Ascending aorta (tissue), 2 donors: ENCODE measurements around the gene ENTPD2. TPM values are rescaled to one million over a fixed set of nuclear protein-coding genes. Genes with fewer than 3 reads are reported as not detected.

Source experiments
- DNase-seq, 2 donors: peaks; one replicate each; pipeline ENCODE4 v3.0.0-alpha.2; 2019; ENCODE audit warnings: low spot score in 2 of 2
- H3K27ac ChIP-seq, 2 donors: fragments of 200-600 bp; sonication (generic); one replicate each; pipeline ENCODE4 v1.5.1; 2016 to 2017; ENCODE audit warnings: mild to moderate bottlenecking in 1 of 2
- H3K27me3 ChIP-seq: fragments of 200-600 bp; sonication (generic); one replicate; pipeline ENCODE4 v1.5.1; 2017
- H3K36me3 ChIP-seq, 2 donors: fragments of 200-600 bp; sonication (generic); one replicate each; pipeline ENCODE4 v1.5.1; 2016
- H3K4me1 ChIP-seq, 2 donors: fragments of 200-600 bp; sonication (generic); one replicate each; pipeline ENCODE4 v1.5.1; 2016 to 2017; ENCODE audit warnings: mild to moderate bottlenecking in 1 of 2
- H3K4me3 ChIP-seq, 2 donors: fragments of 200-600 bp; sonication (generic); one replicate each; pipeline ENCODE4 v1.5.1; 2016 to 2017; ENCODE audit warnings: mild to moderate bottlenecking in 1 of 2
- H3K9me3 ChIP-seq, 2 donors: fragments of 200-600 bp; sonication (generic); one replicate each; pipeline ENCODE4 v1.5.1; 2016
- CTCF ChIP-seq, 3 experiments: fragments of 200-600 bp in 2 of 3; fragments of 450-650 bp in 1 of 3; sonication (generic) in 2 of 3; IDR thresholded peaks; one replicate each; pipeline ENCODE4 v1.5.1; 2016 to 2019; ENCODE audit warnings: antibody characterized with exemption in 3 of 3, mild to moderate bottlenecking in 1 of 3, moderate library complexity in 1 of 3
- intact Hi-C: fragments of 100-400 bp; cut with DNase I; formaldehyde crosslinking; loops from one replicate; pipeline ENCODE4 v1.15.1; 2023
- total RNA-seq: library from RNA; depleted of rRNA; stranded (reverse); fragments of >200 nt; gene quantifications from one replicate; pipeline ENCODE4 v1.1.0, GENCODE V29; 2016

The ENTPD2 gene
- total RNA-seq, 1 donor from 2014 or later: not detected

- no peak for TF ChIP-seq CTCF (IDR thresholded peaks at IDR 0.05)
- DNase-seq: no peak
- no peaks in the 10 kb centered on the region for H3K4me1 ChIP-seq
- H3K27ac ChIP-seq: no peak overlapping the region
- intact Hi-C loops: no loop called here
- peaks cover 21 to 49% of the 10 kb centered on the region in 2 donors for H3K36me3 ChIP-seq
- H3K4me3 ChIP-seq: no peak overlapping the region
- H3K9me3 ChIP-seq: no peaks in the 10 kb centered on the region
- H3K27me3 ChIP-seq: no peaks in the 10 kb centered on the region
Observed at GRCh38 chr9:137009217-137009616, 44.6 kb downstream of the ENTPD2 start.

GRCh38 chr9:137008312-137008711, 45.5 kb downstream of the ENTPD2 start:
- H3K4me1 ChIP-seq: no peaks in the 10 kb centered on the region
- peaks cover 14 to 43% of the 10 kb centered on the region in 2 donors for H3K36me3 ChIP-seq
- no peaks in the 10 kb centered on the region for H3K9me3 ChIP-seq
- TF ChIP-seq CTCF (IDR thresholded peaks at IDR 0.05): no peak
- no peak for DNase-seq
- H3K27me3 ChIP-seq: no peaks in the 10 kb centered on the region
- H3K27ac ChIP-seq: no peak overlapping the region
- H3K4me3 ChIP-seq: no peak overlapping the region
- intact Hi-C loops: no loop called here

- Histone ChIP-seq H3K27me3 (no peaks in the 10 kb centered on the region), H3K36me3 (peaks cover 14 to 38% of the 10 kb centered on the region in 2 donors), H3K27ac (no peak overlapping the region), H3K9me3 (no peaks in the 10 kb centered on the region), H3K4me1 (no peaks in the 10 kb centered on the region), H3K4me3 (no peak overlapping the region)
- intact Hi-C loops: no loop called here
- DNase-seq: no peak
- no peak for TF ChIP-seq CTCF (IDR thresholded peaks at IDR 0.05)
Observed at GRCh38 chr9:137007816-137008270, 46.0 kb downstream of the ENTPD2 start.

GRCh38 chr9:137007108-137007815, 46.6 kb downstream of the ENTPD2 start:
- Histone ChIP-seq H3K4me1 (no peaks in the 10 kb centered on the region), H3K27me3 (no peaks in the 10 kb centered on the region), H3K9me3 (no peaks in the 10 kb centered on the region), H3K36me3 (peaks cover 14 to 32% of the 10 kb centered on the region in 2 donors), H3K4me3 (no peak overlapping the region), H3K27ac (no peak overlapping the region)
- intact Hi-C loops: no loop called here
- no peak for DNase-seq
- TF ChIP-seq CTCF (IDR thresholded peaks at IDR 0.05): no peak

- no peaks in the 10 kb centered on the region for H3K4me1 ChIP-seq
- no peak overlapping the region for H3K4me3 ChIP-seq
- DNase-seq: no peak
- no peak for TF ChIP-seq CTCF (IDR thresholded peaks at IDR 0.05)
- H3K27ac ChIP-seq: no peak overlapping the region
- intact Hi-C loops: no loop called here
- no peaks in the 10 kb centered on the region for H3K9me3 ChIP-seq
- H3K36me3 ChIP-seq: peaks cover 9 to 23% of the 10 kb centered on the region in 2 donors
- no peaks in the 10 kb centered on the region for H3K27me3 ChIP-seq
Observed at GRCh38 chr9:137006116-137007003, 47.5 kb downstream of the ENTPD2 start.
